Endothelial cell of umbilical vein (primary cell): Measurements from ENCODE around the gene ERAP2. TPM values are rescaled to one million over a fixed set of nuclear protein-coding genes. Genes with fewer than 3 reads are reported as not detected.

ENCODE experiments used
- BruUV-seq: library from RNA; stranded (reverse); fragments of 400-500 nt; replicated peaks from 2 replicates; lab custom pipeline; 2021; lab: Mats Ljungman, UMichigan
- CTCF ChIA-PET: fragments of 300-600, 350-600 bp; sonication (Branson Sonifier 250); formaldehyde crosslinking; loops from one replicate; lab custom pipeline; 2021; ENCODE audit warnings: antibody characterized with exemption, inconsistent platforms; lab: Charles Lee
- POLR2A ChIA-PET: fragments of 300-600, 350-600 bp; sonication (Branson Sonifier 250); formaldehyde crosslinking; loops from one replicate; lab custom pipeline; 2021; ENCODE audit warnings: antibody characterized with exemption, inconsistent platforms; lab: Charles Lee
- DNase-seq: peaks from one replicate; pipeline ENCODE4 v3.0.0-alpha.2; 2011; ENCODE audit warnings: low read depth, low spot score
- FAIRE-seq: peaks from 2 replicates; lab custom pipeline; 2011; peaks lifted over from hg19 to GRCh38; lab: Jason Lieb, UNC
- H2AFZ ChIP-seq: 2 replicates; pipeline ENCODE4 v1.6.0; 2012; ENCODE audit warnings: low read depth, low read length, control low read depth, inconsistent platforms
- H3K27ac ChIP-seq: 2 replicates; pipeline ENCODE4 v1.5.1; 2011; ENCODE audit warnings: low read depth, mild to moderate bottlenecking, control low read depth, low read length, moderate library complexity; ENCODE audit not compliant: insufficient read depth
- H3K27me3 ChIP-seq, 2 experiments: 2 replicates each; pipeline versions ENCODE4 v1.6.0 to v1.6.1; 2011; ENCODE audit warnings: low read length in 2 of 2, mixed read lengths in 1 of 2; ENCODE audit not compliant: control insufficient read depth in 2 of 2, insufficient read depth in 2 of 2
- H3K36me3 ChIP-seq, 2 experiments: 2 replicates in 1 of 2; 3 replicates in 1 of 2; pipeline ENCODE4 v1.5.1; 2011; ENCODE audit warnings: low read length in 2 of 2, mild to moderate bottlenecking in 1 of 2, moderate library complexity in 1 of 2; ENCODE audit not compliant: control insufficient read depth in 2 of 2, insufficient read depth in 2 of 2; ENCODE audit errors: extremely low read depth in 1 of 2
- H3K4me1 ChIP-seq: 3 replicates; pipeline ENCODE4 v1.5.1; 2011; ENCODE audit warnings: mild to moderate bottlenecking, low read length; ENCODE audit not compliant: control insufficient read depth, insufficient read depth; ENCODE audit errors: extremely low read depth
- H3K4me2 ChIP-seq: 2 replicates; pipeline ENCODE4 v1.6.1; 2011; ENCODE audit warnings: low read length, control low read depth, mixed read lengths; ENCODE audit not compliant: insufficient read depth
- H3K4me3 ChIP-seq, 3 experiments: fragments of 200-600 bp in 1 of 3; sonication (generic), shearing (Covaris generic) in 1 of 3; replicated peaks in 1 of 3; 2 replicates each; pipeline ENCODE4 v1.5.1; 2011 to 2016; ENCODE audit warnings: control low read depth in 3 of 3, low read length in 3 of 3, mild to moderate bottlenecking in 2 of 3, inconsistent platforms in 1 of 3, low read depth in 1 of 3, moderate library complexity in 1 of 3; ENCODE audit not compliant: insufficient read depth in 1 of 3
- H3K79me2 ChIP-seq: 2 replicates; pipeline ENCODE4 v1.6.0; 2012; ENCODE audit warnings: low read length, inconsistent platforms; ENCODE audit not compliant: control insufficient read depth, insufficient read depth
- H3K9ac ChIP-seq: replicated peaks from 2 replicates; pipeline ENCODE3; 2011; ENCODE audit warnings: low read length, control low read depth; ENCODE audit not compliant: insufficient read depth; ENCODE audit errors: extremely low read depth
- H3K9me1 ChIP-seq: replicated peaks from 3 replicates; pipeline ENCODE4 v1.6.0; 2011; ENCODE audit warnings: mild to moderate bottlenecking, low read length; ENCODE audit not compliant: control insufficient read depth, insufficient read depth; ENCODE audit errors: extremely low read depth
- H3K9me3 ChIP-seq: replicated peaks from 2 replicates; pipeline ENCODE4 v1.5.1; 2012; ENCODE audit warnings: low read length, inconsistent platforms; ENCODE audit not compliant: control insufficient read depth, insufficient read depth
- H4K20me1 ChIP-seq: replicated peaks from 2 replicates; pipeline ENCODE3; 2011; ENCODE audit warnings: mild to moderate bottlenecking, low read length; ENCODE audit not compliant: control insufficient read depth, insufficient read depth; ENCODE audit errors: extremely low read depth
- EZH2 ChIP-seq: IDR thresholded peaks from 2 replicates; pipeline ENCODE4 v1.6.1; 2012; ENCODE audit warnings: borderline replicate concordance, low read depth, mild to moderate bottlenecking, moderate library complexity, low read length, inconsistent platforms; ENCODE audit not compliant: severe bottlenecking
- FOS ChIP-seq: IDR thresholded peaks from 2 replicates; pipeline ENCODE4 v1.6.1; 2011; ENCODE audit warnings: mild to moderate bottlenecking, low read length, moderate library complexity, borderline replicate concordance; ENCODE audit not compliant: insufficient read depth
- MYC ChIP-seq: IDR thresholded peaks from one replicate; pipeline ENCODE4 v1.6.1; 2011; ENCODE audit warnings: mild to moderate bottlenecking, low read depth, low read length
- POLR2AphosphoS5 ChIP-seq: IDR thresholded peaks from 2 replicates; pipeline ENCODE4 v1.6.1; 2012; ENCODE audit warnings: low read depth, mild to moderate bottlenecking, control low read depth, low read length, moderate library complexity; ENCODE audit not compliant: insufficient read depth
- dilution Hi-C: fragments of 300-500 bp; cut with MboI; formaldehyde crosslinking; loops from one replicate; pipeline ENCODE4 v1.15.0; 2019; ENCODE audit warnings: low sequenced_read_pairs; ENCODE audit not compliant: extremely low pct_ligation_motif_present
- intact Hi-C: fragments of 100-400 bp; cut with micrococcal nuclease; formaldehyde crosslinking; loops from one replicate; pipeline ENCODE4 v1.10.0; 2022
- polyA plus RNA-seq, 4 experiments: library from polyadenylated mRNA; depleted of rRNA in 3 of 4; stranded (reverse) in 3 of 4; unstranded in 1 of 4; fragments of >200 nt; gene quantifications; 2 replicates each; pipeline versions ENCODE4 v1.2.1 to v1.2.3, GENCODE V29; 2011 to 2012; ENCODE audit warnings: missing spikeins in 1 of 4
- total RNA-seq: library from RNA; stranded (reverse); gene quantifications from 2 replicates; pipeline ENCODE4 v1.2.3, GENCODE V29; 2021
- TF ChIP-seq, protein P1 (sequence below): IDR thresholded peaks from 2 replicates; pipeline ENCODE4 v1.6.1; 2011; ENCODE audit not compliant: insufficient read depth, insufficient read length
- TF ChIP-seq, protein P2 (sequence below), 2 donors: IDR thresholded peaks; 1 replicate in 1 of 2; 2 replicates in 1 of 2; pipeline ENCODE4 v1.5.1; 2011; ENCODE audit warnings: low read length in 2 of 2, mild to moderate bottlenecking in 2 of 2, moderate library complexity in 2 of 2, control low read depth in 1 of 2, inconsistent platforms in 1 of 2, low read depth in 1 of 2; ENCODE audit not compliant: insufficient read depth in 1 of 2; ENCODE audit errors: extremely low read depth in 1 of 2

Gene ERAP2
- total and polyA plus RNA-seq, 2 donors (not counting 3 experiments of a cell fraction or from before 2014, with no cell fraction given): 3.1 to 10.0 TPM

DNA sequence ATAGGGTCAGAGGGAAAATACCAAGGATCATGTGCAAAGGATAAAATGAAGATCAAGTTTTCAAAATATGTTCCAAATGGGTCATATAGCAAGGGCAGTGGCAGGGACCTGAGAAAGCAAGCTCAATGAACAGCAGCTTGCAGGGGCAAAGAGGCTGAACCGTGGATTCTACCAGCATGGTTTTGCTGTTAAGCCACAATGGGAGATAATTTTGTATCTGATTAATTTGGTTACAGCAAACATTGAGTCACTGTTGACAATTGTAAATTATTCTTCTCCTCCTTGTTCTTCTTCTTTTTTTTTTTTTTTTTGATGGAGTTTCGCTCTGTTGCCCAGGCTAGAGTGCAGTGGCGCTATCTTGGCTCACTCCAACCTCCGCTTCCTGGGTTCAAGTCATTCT, 18.4 kb upstream of the ERAP2 start:
- Histone ChIP-seq H3K27me3 (no peaks in the 10 kb centered on the region), H3K36me3 (no peaks in the 10 kb centered on the region), H3K4me3 (no peak overlapping the region), H3K4me2 (no peak overlapping the region), H3K9me1 (no peaks in the 10 kb centered on the region), H3K4me1 (no peaks in the 10 kb centered on the region), H4K20me1 (no peaks in the 10 kb centered on the region), H3K9me3 (no peaks in the 10 kb centered on the region), H3K9ac (no peak overlapping the region), H3K79me2 (no peaks in the 10 kb centered on the region), H2AFZ (no peak overlapping the region), H3K27ac (no peak overlapping the region)
- intact Hi-C loops (no loop called here), dilution Hi-C loops (no loop called here)
- POLR2A ChIA-PET: no interaction called here
- FAIRE-seq (no peak), DNase-seq (no peak)
- BruUV-seq: no TSS peak
- CTCF ChIA-PET: interaction anchor here (1.0 to 4.6 kb wide), 4 partner anchors 9 to 139 kb away, joined by 3 to 24 read pairs (median 3); no protein-coding TSS in a partner anchor
- TF ChIP-seq, protein P1, sequence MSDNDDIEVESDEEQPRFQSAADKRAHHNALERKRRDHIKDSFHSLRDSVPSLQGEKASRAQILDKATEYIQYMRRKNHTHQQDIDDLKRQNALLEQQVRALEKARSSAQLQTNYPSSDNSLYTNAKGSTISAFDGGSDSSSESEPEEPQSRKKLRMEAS: no peak
- TF ChIP-seq EZH2: no peak
- no peak for TF ChIP-seq MYC
- no peak for TF ChIP-seq POLR2AphosphoS5
- no peak for TF ChIP-seq FOS
- TF ChIP-seq, protein P2, sequence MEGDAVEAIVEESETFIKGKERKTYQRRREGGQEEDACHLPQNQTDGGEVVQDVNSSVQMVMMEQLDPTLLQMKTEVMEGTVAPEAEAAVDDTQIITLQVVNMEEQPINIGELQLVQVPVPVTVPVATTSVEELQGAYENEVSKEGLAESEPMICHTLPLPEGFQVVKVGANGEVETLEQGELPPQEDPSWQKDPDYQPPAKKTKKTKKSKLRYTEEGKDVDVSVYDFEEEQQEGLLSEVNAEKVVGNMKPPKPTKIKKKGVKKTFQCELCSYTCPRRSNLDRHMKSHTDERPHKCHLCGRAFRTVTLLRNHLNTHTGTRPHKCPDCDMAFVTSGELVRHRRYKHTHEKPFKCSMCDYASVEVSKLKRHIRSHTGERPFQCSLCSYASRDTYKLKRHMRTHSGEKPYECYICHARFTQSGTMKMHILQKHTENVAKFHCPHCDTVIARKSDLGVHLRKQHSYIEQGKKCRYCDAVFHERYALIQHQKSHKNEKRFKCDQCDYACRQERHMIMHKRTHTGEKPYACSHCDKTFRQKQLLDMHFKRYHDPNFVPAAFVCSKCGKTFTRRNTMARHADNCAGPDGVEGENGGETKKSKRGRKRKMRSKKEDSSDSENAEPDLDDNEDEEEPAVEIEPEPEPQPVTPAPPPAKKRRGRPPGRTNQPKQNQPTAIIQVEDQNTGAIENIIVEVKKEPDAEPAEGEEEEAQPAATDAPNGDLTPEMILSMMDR (IDR thresholded peaks at IDR 0.05; ENCODE audit: extremely low read depth in 1 of 2, insufficient read depth in 1 of 2, low read depth in 1 of 2, low read length in 2 of 2): no peak
